HG02588 (cell line): ENCODE measurements around the gene LDHD.

Experiments
- ATAC-seq: cut with Tn5 transposase; IDR thresholded peaks from one replicate; pipeline ENCODE4 v1.9.1; 2021; ENCODE audit warnings: mild to moderate bottlenecking, moderate library complexity; ENCODE audit not compliant: unreplicated experiment

LDHD gene

GRCh38 chr16:75114946-75115825 is 1.4 kb downstream of the LDHD start:
- no peak for ATAC-seq

GRCh38 chr16:75114179-75114945 is 2.2 kb downstream of the LDHD start:
- ATAC-seq: no peak

DNA sequence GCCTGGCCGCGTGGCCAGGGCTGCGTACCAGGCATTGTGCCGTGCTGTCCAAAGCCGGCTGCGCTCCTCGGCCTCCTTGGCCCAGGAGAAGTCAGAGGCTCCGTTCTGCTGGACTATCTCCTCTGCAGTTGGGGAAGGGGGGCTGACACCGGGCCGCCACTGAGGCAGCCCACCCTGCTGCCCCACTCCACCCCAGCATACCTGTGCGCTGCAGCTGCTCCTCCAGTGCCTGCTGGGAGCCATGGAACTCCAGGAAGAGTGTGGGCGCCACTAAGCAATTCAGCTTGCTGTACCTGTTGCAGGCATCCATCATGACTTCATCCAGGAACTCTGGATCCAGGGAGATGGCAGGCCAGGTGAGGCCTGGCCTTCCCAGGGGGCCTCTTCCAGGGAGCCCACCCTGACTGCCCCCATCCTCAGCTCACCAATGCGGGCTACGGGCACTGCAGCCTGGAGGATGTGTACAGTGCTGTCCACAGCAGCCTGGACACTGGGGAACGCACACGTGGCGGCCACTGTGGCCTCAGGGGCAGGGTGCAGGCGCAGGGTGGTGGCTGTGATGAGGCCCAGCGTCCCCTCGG is 2.9 kb downstream of the LDHD start:
- no peak for ATAC-seq

- ATAC-seq: no peak
Measured at GRCh38 chr16:75112734-75113491, 3.7 kb downstream of the LDHD start.

DNA sequence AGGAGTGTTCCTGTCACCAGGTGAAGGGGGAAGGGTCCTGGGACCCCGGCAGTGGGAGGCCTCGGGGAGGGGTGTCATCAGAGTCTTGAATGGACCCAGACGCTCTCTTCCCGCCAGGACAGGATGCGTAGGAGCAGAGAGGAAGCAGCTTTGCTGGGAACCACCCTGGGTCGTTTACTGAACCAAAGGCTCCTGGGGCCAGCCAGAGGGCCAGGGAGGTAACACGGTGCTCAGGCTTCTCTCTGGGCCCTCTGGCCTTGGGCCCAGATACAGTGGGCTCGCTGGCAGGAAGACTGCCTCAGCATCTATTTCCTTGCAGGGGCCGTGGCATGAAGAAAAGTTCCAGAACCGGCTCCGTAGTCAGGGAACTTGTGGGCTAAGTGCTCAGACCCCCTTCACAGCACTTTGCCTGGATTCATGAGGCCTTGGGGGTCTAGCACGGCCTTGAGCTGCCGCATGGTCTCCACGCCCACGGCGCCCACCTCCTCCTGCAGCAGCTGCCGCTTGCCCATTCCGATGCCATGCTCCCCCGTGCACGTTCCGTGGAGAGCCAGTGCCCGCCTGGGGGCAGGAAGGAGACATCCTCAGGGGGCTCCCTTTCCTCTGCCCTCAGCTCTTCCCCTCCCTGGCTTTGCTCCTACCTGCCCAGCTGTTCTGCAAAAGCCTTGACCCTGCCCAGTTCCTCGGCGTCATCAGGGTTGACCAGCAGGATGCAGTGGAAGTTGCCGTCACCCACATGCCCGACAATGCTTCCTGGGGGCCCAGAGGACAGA is 4.4 kb downstream of the LDHD start:
- no peak for ATAC-seq

DNA sequence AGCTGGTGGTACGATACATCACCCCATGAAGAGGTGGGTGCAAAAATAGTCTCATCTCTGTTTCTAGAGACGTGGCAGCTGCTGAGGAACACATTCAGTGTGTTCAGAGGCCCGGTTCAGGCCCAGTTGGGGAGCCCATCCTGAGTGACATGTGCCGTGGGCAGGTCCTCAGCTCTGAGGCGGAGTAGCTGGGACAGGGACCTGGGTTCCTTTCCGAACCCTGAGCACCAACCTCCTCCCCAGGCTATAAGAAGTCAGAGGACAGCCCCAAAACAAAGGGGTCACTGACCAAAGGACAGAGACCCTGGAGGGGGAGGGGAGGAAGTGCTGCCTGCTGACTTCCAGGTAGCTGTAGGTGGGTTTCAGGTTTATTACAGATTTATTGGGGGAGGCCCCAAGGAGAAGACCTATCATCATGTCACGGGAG is 5.1 kb downstream of the LDHD start:
- peak; percentile 1 for ATAC-seq

DNA sequence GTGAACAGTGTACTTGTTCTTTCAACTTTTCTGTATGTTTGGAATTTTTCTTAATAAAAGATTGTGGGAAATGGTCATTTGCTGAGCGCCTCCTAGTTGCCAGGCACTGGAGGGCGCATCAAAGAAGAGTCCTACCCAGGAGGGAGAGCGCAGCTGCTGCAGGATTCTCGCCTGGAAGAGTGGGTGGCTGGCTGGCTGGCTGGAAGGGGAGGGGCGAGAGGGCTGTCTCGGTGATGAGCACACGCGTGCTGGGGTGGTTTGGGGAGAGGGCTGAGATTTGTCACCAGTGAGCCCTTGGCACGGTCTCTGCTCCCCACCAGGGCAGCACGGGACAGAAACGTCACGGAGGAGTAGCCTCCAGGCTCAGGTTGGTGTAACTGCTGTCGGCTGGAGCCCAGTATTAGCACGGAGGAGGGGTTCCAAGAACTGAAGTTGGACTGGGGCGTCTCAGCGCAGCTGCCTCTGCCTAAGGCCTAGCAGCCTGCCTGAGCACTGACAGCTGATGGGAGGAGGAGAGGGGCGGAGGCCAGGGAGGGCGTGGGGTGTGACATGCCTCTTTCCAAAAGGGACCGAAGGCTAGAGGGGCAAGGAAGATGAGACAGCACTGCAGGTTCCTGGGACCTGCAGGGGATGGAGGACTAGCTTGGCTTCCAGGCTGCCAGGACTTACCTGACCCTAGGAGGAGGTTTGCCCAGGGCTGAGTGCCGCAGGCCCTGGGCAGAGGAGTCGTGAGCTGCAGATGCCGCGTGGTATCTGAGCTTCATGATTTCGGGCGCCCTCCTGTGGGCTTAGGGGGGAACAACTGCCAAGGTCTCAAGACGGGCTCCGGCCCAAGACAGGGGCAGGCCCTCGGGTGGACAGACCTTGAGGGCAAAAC is 5.7 kb downstream of the LDHD start:
- peak; percentile 68 for ATAC-seq

DNA sequence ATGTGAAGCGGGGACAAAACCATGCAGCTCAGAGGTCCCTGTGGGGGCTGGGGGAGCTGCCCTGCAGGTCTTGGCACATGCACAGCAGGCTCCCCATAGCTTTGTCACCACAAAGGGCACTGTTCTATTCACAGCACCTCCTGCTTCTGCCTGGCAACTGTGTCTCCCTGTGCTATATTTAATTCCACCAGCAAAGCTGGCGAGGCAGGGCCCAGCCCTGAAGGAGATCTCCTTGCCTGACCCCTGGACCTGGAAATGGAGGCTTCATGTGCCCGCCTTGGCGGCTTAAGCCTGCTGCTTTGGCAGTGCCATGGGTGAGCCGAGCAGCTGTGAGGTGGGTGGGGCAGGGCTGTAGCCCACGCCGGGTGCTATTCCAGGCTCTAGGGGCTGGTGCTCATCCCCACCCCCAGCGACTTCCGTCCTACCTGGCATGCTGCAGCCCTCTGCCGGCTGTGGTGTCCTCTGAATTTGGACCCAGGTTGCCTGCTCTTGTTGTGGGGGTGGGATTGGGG is 6.8 kb downstream of the LDHD start:
- no peak for ATAC-seq

GRCh38 chr16:75108792-75109731 is 7.5 kb downstream of the LDHD start:
- ATAC-seq: peak; percentile 34

DNA sequence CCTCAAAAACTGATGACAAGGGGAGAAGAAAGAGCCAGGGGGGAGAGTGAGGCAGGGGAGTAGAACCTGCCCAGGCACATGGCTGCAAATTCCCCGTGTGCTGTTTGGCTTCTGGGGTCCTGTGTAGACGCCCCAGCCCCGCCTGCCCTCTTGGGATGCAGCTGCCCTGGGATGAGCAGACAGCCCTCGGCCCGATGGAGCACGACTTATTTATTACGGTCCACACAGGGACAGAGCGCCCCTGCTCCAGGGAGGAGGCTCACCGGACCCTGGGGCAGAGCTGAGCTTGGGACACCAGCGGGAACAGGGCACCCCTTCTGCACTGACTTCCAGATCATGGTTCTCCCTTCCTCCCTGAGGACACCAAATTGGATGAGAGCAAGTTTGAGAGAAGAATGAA is 9.1 kb downstream of the LDHD start:
- ATAC-seq: no peak

DNA sequence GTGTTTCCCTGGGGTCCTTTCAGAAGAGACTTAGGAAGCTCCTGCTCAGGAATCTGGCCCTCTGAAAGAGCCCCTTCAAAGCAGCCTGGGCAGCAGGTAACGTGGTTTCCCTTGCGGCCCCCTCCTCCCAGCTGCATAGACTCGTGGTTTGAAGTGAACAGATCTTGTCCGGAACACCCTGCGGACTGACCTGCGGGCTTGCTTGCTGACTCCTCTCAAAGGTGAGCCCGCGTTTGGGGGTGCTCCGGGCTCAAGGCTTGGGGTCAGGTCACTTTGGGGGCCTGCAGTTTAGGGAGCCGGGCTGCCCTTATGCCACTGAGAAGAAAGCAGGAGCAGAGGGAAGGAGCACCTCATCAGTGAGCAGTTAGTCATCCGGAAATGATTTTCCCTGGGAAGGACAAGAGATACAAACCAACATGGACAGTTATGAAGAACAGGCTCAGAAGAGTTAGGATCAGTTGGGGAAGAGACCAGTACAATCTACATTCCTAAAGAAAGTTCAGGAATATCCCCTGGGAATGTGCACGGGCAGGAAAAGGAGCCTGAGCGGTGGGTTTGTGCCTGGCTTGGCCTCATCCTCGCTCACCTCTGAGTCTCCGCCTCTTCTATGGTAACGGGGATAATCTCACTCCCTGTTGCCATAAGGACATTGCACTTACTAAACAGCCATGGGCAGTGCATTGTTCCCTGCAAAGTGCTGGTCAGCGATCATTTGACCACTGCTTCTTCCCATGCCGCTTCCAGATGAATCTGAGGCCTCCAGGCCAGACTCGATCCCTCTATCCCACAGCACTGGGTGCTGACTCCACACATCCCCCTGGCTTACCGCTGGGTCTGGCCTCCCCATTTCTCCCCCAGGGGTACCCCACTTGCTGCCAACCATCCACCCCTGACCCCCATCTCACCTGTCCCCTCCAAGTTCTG is 10.0 kb downstream of the LDHD start:
- no peak for ATAC-seq

GRCh38 chr16:75105306-75106061 is 11.1 kb downstream of the LDHD start:
- no peak for ATAC-seq

DNA sequence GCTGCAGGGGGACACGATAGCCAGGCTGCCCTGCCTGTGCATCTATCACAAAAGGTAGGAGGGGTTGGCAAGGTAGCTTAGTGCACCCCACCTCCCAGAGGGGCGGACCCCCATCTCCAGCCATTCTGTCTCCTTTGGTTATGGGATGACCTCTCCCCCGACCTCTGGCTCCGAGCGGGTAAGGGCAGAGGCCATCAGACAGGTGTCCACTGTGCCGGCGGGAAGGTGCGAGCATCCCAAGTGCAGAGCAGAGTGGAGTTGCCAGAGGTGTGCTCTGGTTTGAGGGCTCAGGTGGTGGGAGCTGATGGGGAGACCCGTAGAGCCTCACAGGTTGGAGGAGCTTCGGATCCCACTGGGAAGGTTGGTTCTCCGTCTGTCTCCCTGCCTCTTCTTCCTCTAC is 11.7 kb downstream of the LDHD start:
- ATAC-seq: no peak

GRCh38 chr16:75103994-75104393 is 12.6 kb downstream of the LDHD start:
- ATAC-seq: no peak

GRCh38 chr16:75102595-75102994 is 14.0 kb downstream of the LDHD start:
- ATAC-seq: no peak

- no peak for ATAC-seq
Measured at GRCh38 chr16:75101635-75102034, 14.9 kb downstream of the LDHD start.
